Lower lobe of right lung (tissue), 2 donors: ENCODE data around the gene MIDN. TPM values are rescaled to one million over a fixed set of nuclear protein-coding genes. Genes with fewer than 3 reads are reported as not detected.

Experiments
- ATAC-seq, 2 donors: fragments of 200-7000 bp; cut with Tn5 transposase; one replicate each; pipeline ENCODE4 v1.9.1; 2020 to 2022; ENCODE audit warnings: mild to moderate bottlenecking in 2 of 2, moderate library complexity in 2 of 2
- DNase-seq: peaks from one replicate; pipeline ENCODE4 v3.0.0-alpha.2; 2020
- H3K27ac ChIP-seq: fragments of 200-600 bp; one replicate; pipeline ENCODE4 v1.8.0; 2022
- H3K27me3 ChIP-seq: fragments of 200-600 bp; one replicate; pipeline ENCODE4 v1.8.0; 2022; ENCODE audit warnings: low read depth
- H3K36me3 ChIP-seq: fragments of 200-600 bp; one replicate; pipeline ENCODE4 v1.8.0; 2022; ENCODE audit warnings: mild to moderate bottlenecking
- H3K4me1 ChIP-seq: fragments of 200-600 bp; one replicate; pipeline ENCODE4 v1.8.0; 2022
- H3K4me3 ChIP-seq: fragments of 200-600 bp; one replicate; pipeline ENCODE4 v1.8.0; 2022; ENCODE audit warnings: mild to moderate bottlenecking
- H3K9me3 ChIP-seq: fragments of 200-600 bp; one replicate; pipeline ENCODE4 v1.8.0; 2022
- CTCF ChIP-seq: fragments of 200-600 bp; IDR thresholded peaks from one replicate; pipeline ENCODE4 v1.8.0; 2022; ENCODE audit warnings: antibody characterized with exemption, mild to moderate bottlenecking
- intact Hi-C: fragments of 100-400 bp; cut with DNase I; formaldehyde crosslinking; loops from one replicate; pipeline ENCODE4 v1.11.0; 2022
- total RNA-seq: library from RNA; stranded (reverse); fragmentation: NEBNext Ultra II Directional; extraction: Animal tissue kit (Norgen Biotek cat#: 25700); gene quantifications from one replicate; pipeline ENCODE4 v1.2.1, GENCODE V29; 2021
- donor health status: DM: no; HTN: yes; CAD: no; lungs with severe emphysema.

MIDN gene
- total RNA-seq, 1 donor from 2014 or later: 76.3 TPM

GRCh38 chr19:1237027-1237659 lies 11.2 kb upstream of the MIDN start:
- no peak for TF ChIP-seq CTCF
- Histone ChIP-seq H3K4me1 (peaks cover 44% of the 10 kb centered on the region), H3K27ac (no peak overlapping the region), H3K27me3 (peaks cover 9% of the 10 kb centered on the region), H3K9me3 (no peaks in the 10 kb centered on the region), H3K36me3 (no peaks in the 10 kb centered on the region), H3K4me3 (peak overlapping the region; percentile 54)
- intact Hi-C loops: no loop called here
- DNase-seq (no peak), ATAC-seq (no peak)

- Histone ChIP-seq H3K9me3 (no peaks in the 10 kb centered on the region), H3K36me3 (no peaks in the 10 kb centered on the region), H3K4me1 (peaks cover 44% of the 10 kb centered on the region), H3K27ac (no peak within 1 kb of the TSS), H3K27me3 (peaks cover 9% of the 10 kb centered on the region), H3K4me3 (peak within 1 kb of the TSS; percentile 54)
- DNase-seq (no peak), ATAC-seq (no peak)
- intact Hi-C loops: no loop called here
- no peak for TF ChIP-seq CTCF
Measured at GRCh38 chr19:1237754-1238368, 10.5 kb upstream of the MIDN start, which contains the start of gene CBARP. TSS of gene CBARP (minus strand) at chr19:1238005. CDS start at chr19:1236100, 1,905 bp downstream.

GRCh38 chr19:1238369-1239303 lies 9.7 kb upstream of the MIDN start:
- H3K9me3 ChIP-seq: no peaks in the 10 kb centered on the region
- H3K4me1 ChIP-seq: peaks cover 44% of the 10 kb centered on the region
- H3K4me3 ChIP-seq: peak overlapping the region; percentile 37
- H3K27ac ChIP-seq: no peak overlapping the region
- no peak for ATAC-seq
- DNase-seq: no peak
- peaks cover 9% of the 10 kb centered on the region for H3K27me3 ChIP-seq
- no peaks in the 10 kb centered on the region for H3K36me3 ChIP-seq
- intact Hi-C loops: no loop called here
- no peak for TF ChIP-seq CTCF

- DNase-seq (no peak), ATAC-seq (no peak)
- Histone ChIP-seq H3K36me3 (peaks cover 4% of the 10 kb centered on the region), H3K27me3 (peaks cover 9% of the 10 kb centered on the region), H3K4me1 (peaks cover 49% of the 10 kb centered on the region), H3K9me3 (no peaks in the 10 kb centered on the region), H3K27ac (peak overlapping the region; percentile 65), H3K4me3 (no peak overlapping the region)
- intact Hi-C loops: no loop called here
- TF ChIP-seq CTCF: no peak
Measured at GRCh38 chr19:1239420-1239795, 9.0 kb upstream of the MIDN start.
